ENCODE measurements around the gene RTBDN.

RTBDN gene

GRCh38 chr19:12791345-12792050 lies 42.9 kb downstream of the RTBDN start, which contains the start of gene JUNB:
TSS of gene JUNB (plus strand) at chr19:12791486. CDS start at chr19:12791772, 286 bp downstream.
- DNase-seq, result peak; percentile 96

- no peak for DNase-seq
Observed at GRCh38 chr19:12790628-12791344, 43.6 kb downstream of the RTBDN start.

GRCh38 chr19:12789904-12790619 lies 44.3 kb downstream of the RTBDN start:
- peak; percentile 91 for DNase-seq

- DNase-seq, result peak; percentile 53
Observed at GRCh38 chr19:12789098-12789903, 45.1 kb downstream of the RTBDN start.

- DNase-seq, result peak; percentile 47
Observed at GRCh38 chr19:12788682-12789097, 45.7 kb downstream of the RTBDN start.

GRCh38 chr19:12788042-12788681 lies 46.2 kb downstream of the RTBDN start:
- DNase-seq, result no peak

- DNase-seq, result no peak
Observed at GRCh38 chr19:12787458-12787857, 46.9 kb downstream of the RTBDN start.

- DNase-seq, result no peak
Observed at GRCh38 chr19:12786952-12787351, 47.4 kb downstream of the RTBDN start.

GRCh38 chr19:12786141-12786870 lies 48.1 kb downstream of the RTBDN start:
- no peak for DNase-seq

- DNase-seq, result no peak
Observed at GRCh38 chr19:12785431-12786031, 48.8 kb downstream of the RTBDN start.

GRCh38 chr19:12784871-12785430 lies 49.4 kb downstream of the RTBDN start:
- peak; percentile 20 for DNase-seq

- DNase-seq, result peak; percentile 23
Observed at GRCh38 chr19:12784394-12784870, 49.9 kb downstream of the RTBDN start.

GRCh38 chr19:12783849-12784393 lies 50.5 kb downstream of the RTBDN start:
- DNase-seq, result peak; percentile 22

GRCh38 chr19:12783291-12783848 lies 51.0 kb downstream of the RTBDN start:
- DNase-seq, result peak; percentile 59

GRCh38 chr19:12782424-12783290 lies 51.7 kb downstream of the RTBDN start:
- DNase-seq, result peak; percentile 86

GRCh38 chr19:12782174-12782423 lies 52.3 kb downstream of the RTBDN start:
- no peak for DNase-seq

GRCh38 chr19:12779162-12779993 lies 55.0 kb downstream of the RTBDN start:
- no peak for DNase-seq

GRCh38 chr19:12778905-12779161 lies 55.5 kb downstream of the RTBDN start:
- DNase-seq, result no peak

Data from stimulated activated CD4-positive, alpha-beta T cell treated with anti-CD3 and anti-CD28 coated beads, Interleukin-4, amount 100 ng/mL, for 24 hours (primary cell).